Stimulated activated CD8-positive, alpha-beta memory T cell treated with anti-CD3 and anti-CD28 coated beads, Interleukin-4, amount 100 ng/mL, for 48 hours (primary cell): ENCODE data around the gene GPX6.
"Not testable (repeated sequence)": the region's sequence is repeated elsewhere in the genome, so short reads cannot be mapped to it uniquely, and the experiment has no call there.

Experiments used
- DNase-seq: peaks from one replicate; pipeline ENCODE4 v3.0.0-alpha.2; 2020

Gene GPX6

DNA sequence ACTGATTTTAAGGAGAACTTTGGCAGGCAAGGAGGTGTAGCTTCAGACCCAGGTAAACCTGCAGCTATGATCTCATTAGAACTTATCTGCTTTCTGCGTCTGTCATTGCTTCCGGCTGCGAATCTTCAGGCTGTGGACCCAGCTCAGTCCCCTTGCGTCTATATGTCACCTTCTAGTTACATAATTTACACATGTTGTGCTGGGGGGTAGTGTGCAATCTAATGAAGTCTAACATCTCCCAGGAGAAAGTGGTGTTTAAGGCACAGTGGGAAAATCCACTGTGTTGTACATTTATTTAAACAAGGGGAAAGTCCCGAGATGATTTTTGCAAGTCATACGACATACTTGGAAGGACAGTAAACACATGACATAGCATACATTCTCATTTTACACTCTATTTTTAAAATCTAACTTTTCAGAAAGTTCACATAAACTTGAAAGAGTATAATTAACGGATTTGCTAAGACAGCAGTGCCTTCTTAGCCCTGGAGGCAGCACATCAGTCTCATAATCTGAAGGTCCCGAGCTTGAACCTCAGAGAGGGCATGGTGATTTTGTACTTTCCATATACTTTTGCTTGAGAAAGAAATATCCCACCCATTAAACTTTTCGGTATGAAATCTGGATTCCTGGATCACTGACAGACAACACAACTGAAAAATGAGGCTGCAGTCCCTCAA, 35.2 kb downstream of the GPX6 start:
- no peak for DNase-seq

DNA sequence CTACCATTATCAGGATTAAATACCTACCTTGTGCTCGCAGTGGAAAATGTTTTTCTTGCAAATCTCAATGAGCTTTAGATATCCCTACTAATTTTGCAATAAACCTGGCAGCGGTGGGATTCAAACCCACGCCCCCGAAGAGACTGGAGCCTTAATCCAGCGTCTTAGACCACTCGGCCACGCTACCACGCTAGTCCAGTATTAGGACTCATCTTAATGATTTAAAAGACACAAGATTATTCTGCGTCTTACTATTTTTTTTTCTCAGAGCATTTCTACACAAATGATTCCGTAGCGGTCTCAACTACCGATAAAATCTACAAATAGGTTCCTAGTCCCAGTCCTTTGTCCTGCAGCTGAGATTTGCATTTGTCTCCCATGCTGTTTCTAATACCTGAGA, 37.1 kb downstream of the GPX6 start:
- DNase-seq, result no peak

DNA sequence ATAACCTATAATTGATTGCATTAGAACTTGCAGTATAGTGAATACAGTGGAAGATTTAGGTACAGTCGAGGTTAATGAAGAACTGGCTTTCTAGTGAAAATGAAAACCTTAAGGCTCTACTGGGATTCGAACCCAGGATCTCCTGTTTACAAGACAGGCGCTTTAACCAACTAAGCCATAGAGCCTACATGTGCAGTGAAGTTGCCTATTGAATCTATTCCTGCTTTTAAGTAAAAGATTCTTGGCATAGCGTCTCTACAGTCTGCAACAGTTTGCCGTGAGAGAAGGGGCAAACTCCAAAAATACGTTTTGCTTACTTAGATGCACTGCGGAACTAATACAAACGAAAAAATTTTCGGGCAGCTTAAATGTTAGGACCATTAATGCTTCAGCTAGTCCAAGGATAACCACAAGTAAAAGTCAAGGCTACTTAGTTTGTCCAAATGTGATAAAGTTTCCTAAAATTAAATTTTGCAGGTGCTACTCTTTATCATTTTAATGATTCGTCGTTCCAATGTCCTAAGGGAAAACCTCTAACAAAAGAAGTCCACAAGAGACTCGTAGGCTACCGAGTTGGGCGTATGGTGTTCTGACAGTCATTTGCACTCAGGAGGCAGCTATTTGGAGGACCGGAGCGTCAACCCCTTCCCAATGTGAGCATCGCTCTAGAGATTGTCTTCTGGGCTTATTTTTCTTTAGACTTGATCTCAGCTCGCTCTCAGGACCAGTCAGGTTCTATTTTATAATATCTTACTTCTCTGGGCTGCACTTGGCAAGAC, 41.0 kb downstream of the GPX6 start:
- DNase-seq, result no peak

DNA sequence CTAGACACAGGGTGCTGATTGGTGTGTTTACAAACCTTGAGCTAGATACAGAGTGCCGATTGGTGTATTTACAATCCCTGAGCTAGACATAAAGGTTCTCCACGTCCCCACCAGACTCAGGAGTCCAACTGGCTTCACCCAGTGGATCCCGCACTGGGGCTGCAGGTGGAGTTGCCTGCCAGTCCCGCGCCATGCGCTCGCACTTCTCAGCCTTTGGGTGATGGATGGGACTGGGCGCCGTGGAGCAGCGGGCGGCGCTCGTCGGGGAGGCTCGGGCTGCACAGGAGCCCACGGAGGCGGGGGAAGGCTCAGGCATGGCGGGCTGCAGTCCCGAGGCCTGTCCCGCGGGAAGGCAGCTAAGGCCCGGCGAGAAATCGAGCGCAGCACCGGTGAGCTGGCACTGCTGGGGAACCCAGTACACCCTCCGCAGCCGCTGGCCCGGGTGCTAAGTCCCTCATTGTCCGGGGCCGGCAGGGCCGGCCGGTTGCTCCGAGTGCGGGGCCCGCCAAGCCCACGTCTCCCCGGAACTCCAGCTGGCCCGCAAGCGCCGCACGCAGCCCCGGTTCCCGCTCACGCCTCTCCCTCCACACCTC, 46.3 kb downstream of the GPX6 start:
- DNase-seq, result not testable (repeated sequence)

DNA sequence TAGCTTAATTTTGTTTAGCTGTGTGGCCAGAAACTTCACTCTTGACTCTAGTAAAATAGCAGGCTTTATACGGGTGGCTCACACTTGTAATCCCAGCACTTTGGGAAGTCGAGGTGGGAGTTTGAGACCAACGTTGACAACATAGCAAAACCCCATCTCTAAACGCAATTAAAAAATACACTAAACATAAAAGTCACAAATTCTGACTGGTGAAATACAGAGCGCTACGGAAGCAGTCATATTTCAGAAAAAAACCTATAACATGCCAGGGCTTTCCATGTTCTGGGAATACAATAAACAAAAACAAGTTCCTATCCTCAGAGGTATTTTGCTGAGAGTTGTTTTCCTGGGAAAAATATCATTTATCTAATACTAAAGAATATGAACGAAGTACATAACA, 47.5 kb downstream of the GPX6 start:
- no peak for DNase-seq

DNA sequence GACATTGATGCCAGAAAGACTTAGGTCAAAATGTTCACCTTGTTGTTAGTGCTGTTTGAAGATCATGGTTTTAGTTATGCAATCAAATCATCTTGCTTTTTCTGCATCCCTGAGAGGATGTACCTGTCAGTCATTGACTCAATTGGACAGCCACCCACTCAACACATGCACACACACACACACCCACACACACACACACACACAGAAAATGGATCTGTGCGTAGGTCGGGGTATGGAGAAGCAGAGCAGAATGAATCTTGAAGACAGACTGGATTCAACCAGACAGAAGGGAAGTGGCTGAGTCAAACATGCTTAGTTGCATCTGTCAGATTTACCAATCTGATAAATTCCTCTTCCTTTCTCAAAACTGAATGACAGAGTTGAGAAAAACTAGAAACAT, 53.2 kb downstream of the GPX6 start:
- DNase-seq, result no peak

DNA sequence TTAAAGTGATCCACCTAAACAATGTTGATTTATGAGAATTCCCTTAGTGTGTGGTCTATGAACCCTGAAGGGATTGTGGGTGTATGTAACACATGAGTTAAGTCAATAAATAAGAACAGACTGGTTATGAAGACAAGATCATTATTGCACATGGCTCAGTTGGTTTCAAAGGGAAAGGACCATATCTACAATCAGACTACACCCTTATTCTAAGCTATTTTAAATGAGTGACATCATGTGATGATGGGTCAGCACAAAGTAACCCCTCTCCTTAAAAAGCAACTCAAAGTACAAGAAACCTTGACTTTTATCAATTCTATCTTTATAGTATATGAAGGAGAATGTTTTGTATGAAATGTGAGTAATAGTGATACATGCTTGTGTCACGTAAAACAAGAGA, 57.0 kb downstream of the GPX6 start:
- no peak for DNase-seq
